AG10803 (cell line): Measurements from ENCODE around the gene CCL13.

Experiments used
- DNase-seq: peaks from one replicate; pipeline ENCODE4 v3.0.0; 2010; ENCODE audit warnings: low read depth
- H3K4me3 ChIP-seq: 2 replicates; pipeline ENCODE4 v1.5.1; 2011; ENCODE audit warnings: mild to moderate bottlenecking, low read length, control low read depth
- CTCF ChIP-seq: conservative IDR thresholded peaks from 2 replicates; pipeline ENCODE4 v1.5.1; 2011; ENCODE audit warnings: mild to moderate bottlenecking, low read length, control low read depth, inconsistent platforms

Gene CCL13

GRCh38 chr17:34347063-34347462 is 9.2 kb upstream of the CCL13 start:
- no peak for DNase-seq
- TF ChIP-seq CTCF: no peak
- no peak overlapping the region for H3K4me3 ChIP-seq

- no peak for DNase-seq
- TF ChIP-seq CTCF: no peak
- no peak overlapping the region for H3K4me3 ChIP-seq
Measured at GRCh38 chr17:34349751-34350150, 6.5 kb upstream of the CCL13 start.

- no peak for DNase-seq
- H3K4me3 ChIP-seq: no peak overlapping the region
- TF ChIP-seq CTCF: no peak
Measured at GRCh38 chr17:34351096-34351495, 5.2 kb upstream of the CCL13 start.

- no peak for TF ChIP-seq CTCF
- no peak overlapping the region for H3K4me3 ChIP-seq
- no peak for DNase-seq
Measured at GRCh38 chr17:34352191-34352590, 4.1 kb upstream of the CCL13 start.

- no peak overlapping the region for H3K4me3 ChIP-seq
- TF ChIP-seq CTCF: no peak
- DNase-seq: peak; percentile 40
Measured at GRCh38 chr17:34354637-34355036, 1.6 kb upstream of the CCL13 start.

- no peak for DNase-seq
- TF ChIP-seq CTCF: no peak
- no peak overlapping the region for H3K4me3 ChIP-seq
Measured at GRCh38 chr17:34357398-34357797, 1.1 kb downstream of the CCL13 start.

GRCh38 chr17:34358631-34359030 is 2.4 kb downstream of the CCL13 start:
- TF ChIP-seq CTCF: no peak
- H3K4me3 ChIP-seq: no peak overlapping the region
- DNase-seq: no peak
